Keratinocyte (primary cell): Measurements from ENCODE around the gene ZNF26. TPM values are rescaled to one million over a fixed set of nuclear protein-coding genes. Genes with fewer than 3 reads are reported as not detected.
A peak's percentile ranks its signal among the peaks of the same experiment; 100 is the strongest.
"Not testable (repeated sequence)": the region's sequence is repeated elsewhere in the genome, so short reads cannot be mapped to it uniquely, and the experiment has no call there.

ENCODE experiments used
- DNase-seq: peaks from one replicate; pipeline ENCODE4 v3.0.0-alpha.2; 2011; ENCODE audit warnings: low read depth, missing footprints, low spot score
- FAIRE-seq: peaks from 2 replicates; lab custom pipeline; 2011; peaks lifted over from hg19 to GRCh38; lab: Jason Lieb, UNC
- H2AFZ ChIP-seq: 2 replicates; pipeline ENCODE4 v1.6.0; 2012; ENCODE audit warnings: low read length, control low read depth, inconsistent platforms; ENCODE audit not compliant: control insufficient read depth
- H3K27ac ChIP-seq: 2 replicates; pipeline ENCODE4 v1.5.1; 2011; ENCODE audit warnings: low read length; ENCODE audit not compliant: control insufficient read depth, insufficient read depth
- H3K27me3 ChIP-seq: 3 replicates; pipeline ENCODE4 v1.6.0; 2011; ENCODE audit warnings: low read length; ENCODE audit not compliant: control insufficient read depth, insufficient read depth; ENCODE audit errors: extremely low read depth
- H3K36me3 ChIP-seq, 2 experiments: 2 replicates in 1 of 2; 3 replicates in 1 of 2; pipeline ENCODE4 v1.5.1; 2011; ENCODE audit warnings: low read length in 2 of 2, mild to moderate bottlenecking in 1 of 2; ENCODE audit not compliant: control insufficient read depth in 2 of 2, insufficient read depth in 2 of 2; ENCODE audit errors: extremely low read depth in 1 of 2
- H3K4me1 ChIP-seq: 3 replicates; pipeline ENCODE4 v1.5.1; 2011; ENCODE audit warnings: low read length; ENCODE audit not compliant: control insufficient read depth, insufficient read depth; ENCODE audit errors: extremely low read depth
- H3K4me2 ChIP-seq: 3 replicates; pipeline ENCODE4 v1.6.0; 2011; ENCODE audit warnings: low read depth, low read length; ENCODE audit not compliant: control insufficient read depth, insufficient read depth; ENCODE audit errors: extremely low read depth
- H3K4me3 ChIP-seq, 3 experiments: fragments of 200-600 bp in 1 of 3; sonication (generic) in 1 of 3; 2 replicates in 2 of 3; 3 replicates in 1 of 3; pipeline ENCODE4 v1.5.1; 2011 to 2016; ENCODE audit warnings: low read length in 3 of 3, mild to moderate bottlenecking in 3 of 3, control low read depth in 2 of 3, inconsistent platforms in 1 of 3, low read depth in 1 of 3, mixed read lengths in 1 of 3, mixed run types in 1 of 3, moderate library complexity in 1 of 3; ENCODE audit not compliant: control insufficient read depth in 2 of 3, insufficient read depth in 2 of 3; ENCODE audit errors: extremely low read depth in 1 of 3
- H3K79me2 ChIP-seq: 2 replicates; pipeline ENCODE4 v1.6.0; 2012; ENCODE audit warnings: low read length; ENCODE audit not compliant: control insufficient read depth, insufficient read depth
- H3K9ac ChIP-seq: 3 replicates; pipeline ENCODE4 v1.6.0; 2011; ENCODE audit warnings: low read length; ENCODE audit not compliant: control insufficient read depth, insufficient read depth; ENCODE audit errors: extremely low read depth
- H3K9me1 ChIP-seq: 3 replicates; pipeline ENCODE4 v1.6.0; 2011; ENCODE audit warnings: low read length; ENCODE audit not compliant: control insufficient read depth, insufficient read depth; ENCODE audit errors: extremely low read depth
- H3K9me3 ChIP-seq: 2 replicates; pipeline ENCODE4 v1.5.1; 2012; ENCODE audit warnings: low read depth, low read length; ENCODE audit not compliant: control insufficient read depth
- H4K20me1 ChIP-seq: 3 replicates; pipeline ENCODE4 v1.6.0; 2011; ENCODE audit warnings: low read length; ENCODE audit not compliant: control insufficient read depth, insufficient read depth; ENCODE audit errors: extremely low read depth
- CTCF ChIP-seq, 3 experiments: IDR thresholded peaks in 1 of 3; conservative IDR thresholded peaks in 1 of 3; optimal IDR thresholded peaks in 1 of 3; 2 replicates in 2 of 3; 3 replicates in 1 of 3; pipeline versions ENCODE3 to v1.5.1; 2011; ENCODE audit warnings: low read length in 3 of 3, mild to moderate bottlenecking in 3 of 3, moderate library complexity in 2 of 3, control low read depth in 1 of 3, inconsistent platforms in 1 of 3; ENCODE audit not compliant: insufficient read depth in 2 of 3; ENCODE audit errors: extremely low read depth in 1 of 3
- EZH2 ChIP-seq: IDR thresholded peaks from one replicate; pipeline ENCODE4 v1.6.1; 2012; ENCODE audit warnings: inconsistent platforms, mild to moderate bottlenecking, low read length, moderate library complexity
- dilution Hi-C: fragments of 300-500 bp; cut with MboI; formaldehyde crosslinking; loops from one replicate; pipeline ENCODE4 v1.7.0; 2020; ENCODE audit warnings: low sequenced_read_pairs; ENCODE audit not compliant: extremely low pct_ligation_motif_present
- polyA plus RNA-seq, 5 experiments: library from polyadenylated mRNA; depleted of rRNA in 3 of 5; stranded (reverse) in 3 of 5; stranded (forward) in 1 of 5; unstranded in 1 of 5; fragments of >200 nt; gene quantifications; 1 replicate in 1 of 5; 2 replicates in 3 of 5; 3 replicates in 1 of 5; pipeline versions ENCODE4 v1.2.1 to v1.2.3, GENCODE V29; 2011 to 2012; ENCODE audit warnings: missing spikeins in 2 of 5, low read depth in 1 of 5, low replicate concordance in 1 of 5

The ZNF26 gene
- polyA plus RNA-seq, 1 donor (not counting 4 experiments of a cell fraction or from before 2014, with no cell fraction given), result 4.5 TPM

GRCh38 chr12:132956011-132956788 is 30.0 kb upstream of the ZNF26 start, which contains the start of gene ZNF605:
TSS of gene ZNF605 (minus strand) at chr12:132956306. CDS start at chr12:132945635, 10,671 bp downstream.
- no peaks in the 10 kb centered on the region for H3K36me3 ChIP-seq
- H3K79me2 ChIP-seq, result peaks cover 43% of the 10 kb centered on the region
- DNase-seq (no peak), FAIRE-seq (no peak)
- peak within 1 kb of the TSS; percentile 97 for H2AFZ ChIP-seq
- peak in 1 of 3 experiments; percentile 8 for TF ChIP-seq CTCF (optimal IDR thresholded peaks at IDR 0.05 in 1 of 3, IDR thresholded peaks at IDR 0.05 in 1 of 3, conservative IDR thresholded peaks at IDR 0.05 in 1 of 3; ENCODE audit: extremely low read depth in 1 of 3, insufficient read depth in 2 of 3, low read length in 3 of 3)
- no peak for TF ChIP-seq EZH2
- peaks cover 7% of the 10 kb centered on the region for H3K9me3 ChIP-seq
- H3K9me1 ChIP-seq, result no peaks in the 10 kb centered on the region
- peaks cover 7% of the 10 kb centered on the region for H3K4me1 ChIP-seq
- dilution Hi-C loops, result no loop called here
- peak within 1 kb of the TSS; percentile 86 to 95 (median 93) for H3K4me3 ChIP-seq
- H3K4me2 ChIP-seq, result peak within 1 kb of the TSS; percentile 97
- peak within 1 kb of the TSS; percentile 82 for H3K27ac ChIP-seq
- H3K27me3 ChIP-seq, result no peaks in the 10 kb centered on the region
- peak within 1 kb of the TSS; percentile 82 for H3K9ac ChIP-seq
- H4K20me1 ChIP-seq, result no peaks in the 10 kb centered on the region

GRCh38 chr12:132961790-132962189 is 24.4 kb upstream of the ZNF26 start:
- H3K9me3 ChIP-seq, H3K9ac ChIP-seq, H4K20me1 ChIP-seq, FAIRE-seq, H3K79me2 ChIP-seq, H2AFZ ChIP-seq, dilution Hi-C loops, DNase-seq, H3K27ac ChIP-seq, H3K36me3 ChIP-seq, H3K4me3 ChIP-seq, H3K27me3 ChIP-seq, H3K4me2 ChIP-seq, H3K9me1 ChIP-seq, H3K4me1 ChIP-seq: not testable (repeated sequence)
